ENCODE results near the gene TSPAN12. TPM values are rescaled to one million over a fixed set of nuclear protein-coding genes. Genes with fewer than 3 reads are reported as not detected.

TSPAN12 gene
- total and polyA plus RNA-seq, 4 donors, result 16.0 to 102 (median 22.8) TPM

DNA sequence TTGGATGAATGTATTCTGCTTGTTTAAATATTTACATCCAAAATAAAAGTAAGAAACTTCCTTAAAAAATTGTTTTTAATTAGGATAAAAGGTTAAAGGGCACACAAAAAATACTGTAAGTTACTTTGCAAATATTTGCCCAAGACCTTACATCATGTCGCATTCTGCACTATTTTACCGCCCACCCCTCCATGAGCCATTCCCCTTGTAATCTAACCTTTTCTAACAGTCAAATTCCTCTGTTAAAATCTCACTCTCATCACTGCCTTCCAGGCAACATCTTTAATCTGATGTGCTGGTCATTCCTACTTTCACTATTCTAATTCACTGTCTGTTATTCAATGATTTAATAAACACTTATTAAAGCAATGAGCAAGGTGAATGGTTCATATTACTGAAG is 23.2 kb downstream of the TSPAN12 start:
- WGBS, 2 donors, result 92 to 95% methylated on average over 2 of the region's 2 CpGs
- TF ChIP-seq, protein P1, sequence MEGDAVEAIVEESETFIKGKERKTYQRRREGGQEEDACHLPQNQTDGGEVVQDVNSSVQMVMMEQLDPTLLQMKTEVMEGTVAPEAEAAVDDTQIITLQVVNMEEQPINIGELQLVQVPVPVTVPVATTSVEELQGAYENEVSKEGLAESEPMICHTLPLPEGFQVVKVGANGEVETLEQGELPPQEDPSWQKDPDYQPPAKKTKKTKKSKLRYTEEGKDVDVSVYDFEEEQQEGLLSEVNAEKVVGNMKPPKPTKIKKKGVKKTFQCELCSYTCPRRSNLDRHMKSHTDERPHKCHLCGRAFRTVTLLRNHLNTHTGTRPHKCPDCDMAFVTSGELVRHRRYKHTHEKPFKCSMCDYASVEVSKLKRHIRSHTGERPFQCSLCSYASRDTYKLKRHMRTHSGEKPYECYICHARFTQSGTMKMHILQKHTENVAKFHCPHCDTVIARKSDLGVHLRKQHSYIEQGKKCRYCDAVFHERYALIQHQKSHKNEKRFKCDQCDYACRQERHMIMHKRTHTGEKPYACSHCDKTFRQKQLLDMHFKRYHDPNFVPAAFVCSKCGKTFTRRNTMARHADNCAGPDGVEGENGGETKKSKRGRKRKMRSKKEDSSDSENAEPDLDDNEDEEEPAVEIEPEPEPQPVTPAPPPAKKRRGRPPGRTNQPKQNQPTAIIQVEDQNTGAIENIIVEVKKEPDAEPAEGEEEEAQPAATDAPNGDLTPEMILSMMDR (IDR thresholded peaks at IDR 0.05; ENCODE audit: control extremely low read depth, extremely low read depth), result no peak

DNA sequence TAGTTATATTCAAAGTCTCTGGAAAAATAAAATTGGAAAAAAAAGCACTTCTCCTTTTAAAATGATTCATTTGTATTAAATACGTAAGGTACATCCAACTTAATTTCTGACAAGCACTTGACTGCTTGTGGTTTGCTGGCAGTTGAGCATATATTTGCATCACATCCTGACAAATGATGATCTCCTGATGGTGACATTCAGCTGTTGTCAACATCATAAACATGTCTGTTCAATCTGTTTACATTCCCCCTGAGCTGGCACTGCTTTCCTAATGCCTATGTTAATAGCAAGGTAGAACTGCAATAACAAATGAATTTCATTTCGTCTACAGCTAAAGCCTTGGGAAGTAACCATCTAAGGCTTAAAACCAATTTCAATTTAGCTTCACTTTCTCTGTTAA is 24.4 kb downstream of the TSPAN12 start:
- H3K27ac ChIP-seq (ENCODE audit: low read depth in 1 of 2, low read length in 1 of 2), result no peak overlapping the region
- H3K9ac ChIP-seq (ENCODE audit: insufficient read depth in 1 of 2, low read length in 2 of 2), result no peak overlapping the region
- ATAC-seq (ENCODE audit: insufficient read depth, low FRiP score), result no peak
- DNase-seq, result peak in 2 of 3 donors; percentile 22 to 29
- peaks cover 0 to 3% (median 0%) of the 10 kb centered on the region in 5 donors for H3K4me1 ChIP-seq (ENCODE audit: control insufficient read depth in 5 of 5, insufficient read depth in 5 of 5, low read length in 5 of 5)
- TF ChIP-seq, protein P1 (IDR thresholded peaks at IDR 0.05; ENCODE audit: control extremely low read depth, extremely low read depth), result no peak
- no peak overlapping the region for H3K4me3 ChIP-seq
- no peaks in the 10 kb centered on the region for H3K9me3 ChIP-seq (ENCODE audit: control insufficient read depth in 4 of 4, insufficient read depth in 3 of 4, low read length in 3 of 4)
- 32 to 45% methylated on average over 2 of the region's 2 CpGs for WGBS, 2 donors
- no peaks in the 10 kb centered on the region for H3K27me3 ChIP-seq (ENCODE audit: control insufficient read depth in 3 of 3, insufficient read depth in 3 of 3, low read length in 2 of 3)
- peaks cover 0 to 13% (median 2%) of the 10 kb centered on the region in 4 donors for H3K36me3 ChIP-seq (ENCODE audit: control insufficient read depth in 4 of 4, insufficient read depth in 4 of 4, low read length in 4 of 4)

More for the DNA sequence above, 23.2 kb downstream of the TSPAN12 start:
- Histone ChIP-seq H3K4me1 (ENCODE audit: control insufficient read depth in 5 of 5, insufficient read depth in 5 of 5, low read length in 5 of 5) (peaks cover 0 to 3% (median 0%) of the 10 kb centered on the region in 5 donors), H3K36me3 (ENCODE audit: control insufficient read depth in 4 of 4, insufficient read depth in 4 of 4, low read length in 4 of 4) (peaks cover 0 to 13% (median 2%) of the 10 kb centered on the region in 4 donors), H3K9ac (ENCODE audit: insufficient read depth in 1 of 2, low read length in 2 of 2) (no peak overlapping the region), H3K27me3 (ENCODE audit: control insufficient read depth in 3 of 3, insufficient read depth in 3 of 3, low read length in 2 of 3) (no peaks in the 10 kb centered on the region), H3K4me3 (no peak overlapping the region), H3K27ac (ENCODE audit: low read depth in 1 of 2, low read length in 1 of 2) (no peak overlapping the region), H3K9me3 (ENCODE audit: control insufficient read depth in 4 of 4, insufficient read depth in 3 of 4, low read length in 3 of 4) (no peaks in the 10 kb centered on the region)
- DNase-seq (no peak), ATAC-seq (ENCODE audit: insufficient read depth, low FRiP score) (no peak)

DNA sequence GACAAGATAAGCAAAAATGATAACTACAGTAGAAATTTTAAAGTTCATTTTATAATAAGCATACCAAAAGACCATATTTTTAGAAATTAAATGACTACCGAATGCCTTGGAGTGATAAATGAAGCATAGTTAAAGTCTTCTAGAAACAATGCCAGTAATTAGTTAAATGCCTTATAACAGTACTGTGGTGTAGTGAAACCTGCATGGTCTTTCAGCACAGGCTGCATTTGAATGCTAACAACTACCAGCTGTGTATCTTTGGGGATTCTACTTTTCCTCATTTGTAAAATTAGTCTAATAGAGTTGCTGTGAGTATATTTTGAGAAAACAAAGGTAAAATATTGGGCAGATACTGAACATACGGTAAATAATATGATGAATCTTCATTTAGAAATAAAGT is 25.1 kb downstream of the TSPAN12 start:
- H3K9ac ChIP-seq (ENCODE audit: insufficient read depth in 1 of 2, low read length in 2 of 2), result no peak overlapping the region
- peaks cover 0 to 4% (median 2%) of the 10 kb centered on the region in 5 donors for H3K4me1 ChIP-seq (ENCODE audit: control insufficient read depth in 5 of 5, insufficient read depth in 5 of 5, low read length in 5 of 5)
- TF ChIP-seq, protein P1 (IDR thresholded peaks at IDR 0.05; ENCODE audit: control extremely low read depth, extremely low read depth), result no peak
- ATAC-seq (ENCODE audit: insufficient read depth, low FRiP score) (no peak), DNase-seq (no peak)
- 81 to 90% methylated on average over 2 of the region's 2 CpGs for WGBS, 2 donors
- no peak overlapping the region for H3K4me3 ChIP-seq
- no peaks in the 10 kb centered on the region for H3K9me3 ChIP-seq (ENCODE audit: control insufficient read depth in 4 of 4, insufficient read depth in 3 of 4, low read length in 3 of 4)
- peaks cover 0 to 9% (median 2%) of the 10 kb centered on the region in 4 donors for H3K36me3 ChIP-seq (ENCODE audit: control insufficient read depth in 4 of 4, insufficient read depth in 4 of 4, low read length in 4 of 4)
- H3K27ac ChIP-seq (ENCODE audit: low read depth in 1 of 2, low read length in 1 of 2), result no peak overlapping the region
- H3K27me3 ChIP-seq (ENCODE audit: control insufficient read depth in 3 of 3, insufficient read depth in 3 of 3, low read length in 2 of 3), result no peaks in the 10 kb centered on the region

DNA sequence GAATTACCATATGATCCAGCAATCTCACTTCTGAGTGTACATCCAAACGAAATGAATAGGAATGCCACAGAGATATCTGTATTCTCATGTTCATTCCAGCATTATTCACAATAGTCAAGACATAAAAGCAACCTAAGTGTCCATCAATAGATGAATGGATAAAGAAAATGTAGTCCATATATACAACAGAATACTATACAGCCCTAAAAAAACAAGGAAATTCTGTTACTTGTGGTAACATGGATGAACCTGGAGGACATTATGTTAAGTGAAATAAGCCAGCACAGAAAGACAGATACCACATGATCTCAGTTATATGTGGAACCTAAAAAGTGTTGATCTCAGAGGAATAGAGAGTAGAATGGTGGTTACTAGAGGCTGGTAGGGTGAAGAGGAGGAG is 26.7 kb downstream of the TSPAN12 start:
- H3K27ac ChIP-seq (ENCODE audit: low read depth in 1 of 2, low read length in 1 of 2), result no peak overlapping the region
- ATAC-seq (ENCODE audit: insufficient read depth, low FRiP score), result no peak
- WGBS, 2 donors, result 93 to 96% methylated on average over 1 of the region's 1 CpG

More for the DNA sequence above, 26.7 kb downstream of the TSPAN12 start:
- no peaks in the 10 kb centered on the region for H3K9me3 ChIP-seq (ENCODE audit: control insufficient read depth in 4 of 4, insufficient read depth in 3 of 4, low read length in 3 of 4)
- no peak overlapping the region for H3K9ac ChIP-seq (ENCODE audit: insufficient read depth in 1 of 2, low read length in 2 of 2)
- no peaks in the 10 kb centered on the region for H3K27me3 ChIP-seq (ENCODE audit: control insufficient read depth in 3 of 3, insufficient read depth in 3 of 3, low read length in 2 of 3)
- TF ChIP-seq, protein P1 (IDR thresholded peaks at IDR 0.05; ENCODE audit: control extremely low read depth, extremely low read depth), result no peak
- DNase-seq, result no peak
- H3K36me3 ChIP-seq (ENCODE audit: control insufficient read depth in 4 of 4, insufficient read depth in 4 of 4, low read length in 4 of 4), result peaks cover 0 to 3% (median 0%) of the 10 kb centered on the region in 4 donors
- H3K4me3 ChIP-seq, result no peak overlapping the region
- H3K4me1 ChIP-seq (ENCODE audit: control insufficient read depth in 5 of 5, insufficient read depth in 5 of 5, low read length in 5 of 5), result peaks cover 0 to 13% (median 2%) of the 10 kb centered on the region in 5 donors

Measured in lung (tissue), 12 donors.